ENCODE results near the gene CDK11A.
"Not testable (repeated sequence)": the region's sequence is repeated elsewhere in the genome, so short reads cannot be mapped to it uniquely, and the experiment has no call there.

Gene CDK11A

GRCh38 chr1:1662392-1662791 is 61.8 kb downstream of the CDK11A start:
- FAIRE-seq, result not testable (repeated sequence)

- FAIRE-seq, result peak; percentile 92
Measured at GRCh38 chr1:1658583-1659549, 65.3 kb downstream of the CDK11A start, which contains the start of gene CDK11B. Gene CDK11B, minus strand, starts transcription at chr1:1659004. Its CDS starts 1,519 bp downstream, at chr1:1657485.

All from A204.1 (cell line).